GM12892 (cell line): ENCODE data around the gene ODAD3. TPM values are rescaled to one million over a fixed set of nuclear protein-coding genes. Genes with fewer than 3 reads are reported as not detected.

Experiments used
- DNase-seq: peaks from one replicate; pipeline ENCODE4 v3.0.0; 2011; ENCODE audit not compliant: insufficient read length
- FAIRE-seq: peaks from 2 replicates; lab custom pipeline; 2011; peaks lifted over from hg19 to GRCh38; lab: Jason Lieb, UNC
- POLR2A ChIP-seq: IDR thresholded peaks from 2 replicates; pipeline ENCODE4 v1.6.1; 2011; ENCODE audit warnings: low read depth, low read length, control low read depth
- POLR2AphosphoS5 ChIP-seq: IDR thresholded peaks from 2 replicates; pipeline ENCODE4 v1.6.1; 2011; ENCODE audit warnings: low read depth, low read length, control low read depth
- TAF1 ChIP-seq: IDR thresholded peaks from 2 replicates; pipeline ENCODE4 v1.6.1; 2011; ENCODE audit warnings: low read depth, mild to moderate bottlenecking, control low read depth, low read length, borderline replicate concordance
- polyA plus RNA-seq: library from polyadenylated mRNA; unstranded; fragments of >200 nt; gene quantifications from one replicate; pipeline ENCODE4 v1.2.1, GENCODE V29; 2012; ENCODE audit warnings: missing spikeins, inconsistent platforms; ENCODE audit not compliant: missing spikeins

The ODAD3 gene
- 0.74 TPM for polyA plus RNA-seq

GRCh38 chr19:11435057-11435832 is at the start of gene ODAD3, which contains the start of gene PRKCSH:
TSS of gene ODAD3 (minus strand) at chr19:11435121. CDS start at chr19:11435016, 105 bp downstream.
TSS of gene PRKCSH (plus strand) at chr19:11435635. CDS start at chr19:11436118, 483 bp downstream.
- FAIRE-seq = peak; percentile 99
- TF ChIP-seq POLR2AphosphoS5 (peak; percentile 84), POLR2A (peak; percentile 81), TAF1 (peak; percentile 42; the same call in 1 of the 2 replicates)
- peak; percentile 96 for DNase-seq

- DNase-seq (peak; percentile 18), FAIRE-seq (no peak)
- no peak for TF ChIP-seq POLR2A
- no peak for TF ChIP-seq TAF1
- no peak for TF ChIP-seq POLR2AphosphoS5
Measured at GRCh38 chr19:11483366-11484111, 48.6 kb upstream of the ODAD3 start.

- DNase-seq = peak; percentile 98
- no peak for TF ChIP-seq TAF1
- no peak for TF ChIP-seq POLR2AphosphoS5
- no peak; the same call in 1 of the 2 replicates for TF ChIP-seq POLR2A
- peak; percentile 99 for FAIRE-seq
Measured at GRCh38 chr19:11482384-11483050, 47.6 kb upstream of the ODAD3 start.

GRCh38 chr19:11481534-11482383 is 46.8 kb upstream of the ODAD3 start:
- no peak for FAIRE-seq
- TF ChIP-seq TAF1 (no peak), POLR2AphosphoS5 (no peak), POLR2A (0 out of 2 replicates have a peak, but pooled peaks have one; percentile 9)

GRCh38 chr19:11480715-11481533 is 46.0 kb upstream of the ODAD3 start, which contains the start of gene ELAVL3:
TSS of gene ELAVL3 (minus strand) at chr19:11481046. CDS start at chr19:11480608, 438 bp downstream.
- no peak for TF ChIP-seq POLR2A
- TF ChIP-seq POLR2AphosphoS5 = no peak
- no peak for TF ChIP-seq TAF1
- DNase-seq = peak; percentile 17
- no peak for FAIRE-seq

More at GRCh38 chr19:11481534-11482383, 46.8 kb upstream of the ODAD3 start:
- DNase-seq = peak; percentile 88

- DNase-seq (peak; percentile 27), FAIRE-seq (no peak)
- no peak for TF ChIP-seq POLR2AphosphoS5
- TF ChIP-seq TAF1 = no peak
- no peak for TF ChIP-seq POLR2A
Measured at GRCh38 chr19:11479898-11480714, 45.2 kb upstream of the ODAD3 start.

- TF ChIP-seq POLR2A (no peak), POLR2AphosphoS5 (no peak), TAF1 (no peak)
- FAIRE-seq (no peak), DNase-seq (peak; percentile 16)
Measured at GRCh38 chr19:11479090-11479897, 44.4 kb upstream of the ODAD3 start.

GRCh38 chr19:11478167-11479089 is 43.5 kb upstream of the ODAD3 start:
- DNase-seq = peak; percentile 9
- TF ChIP-seq TAF1 (no peak), POLR2A (no peak), POLR2AphosphoS5 (no peak)
- FAIRE-seq = no peak
